Vagina (tissue), 2 donors: ENCODE measurements around the gene ZNF385C.

ENCODE experiments used
- CTCF ChIP-seq, 3 experiments: fragments of 450-650 bp in 2 of 3; fragments of 200-600 bp in 1 of 3; sonication (generic) in 1 of 3; IDR thresholded peaks; one replicate each; pipeline ENCODE4 v1.5.1; 2017 to 2019; ENCODE audit warnings: antibody characterized with exemption in 3 of 3, mild to moderate bottlenecking in 2 of 3, moderate library complexity in 2 of 3
- POLR2A ChIP-seq, 2 donors: fragments of 450-650 bp; IDR thresholded peaks; one replicate each; pipeline ENCODE4 v1.6.1; 2017; ENCODE audit warnings: antibody characterized with exemption in 2 of 2, mild to moderate bottlenecking in 2 of 2, moderate library complexity in 2 of 2
- POLR2AphosphoS5 ChIP-seq, 2 donors: sonication (generic); formaldehyde crosslinking; IDR thresholded peaks; one replicate each; pipeline ENCODE4 v1.9.0; 2017; ENCODE audit warnings: antibody characterized with exemption in 2 of 2, mild to moderate bottlenecking in 2 of 2, low read depth in 1 of 2; ENCODE audit not compliant: insufficient read depth in 1 of 2

GRCh38 chr17:42055496-42055895 is 42.8 kb downstream of the ZNF385C start:
- TF ChIP-seq CTCF (IDR thresholded peaks at IDR 0.05) (no peak), POLR2A (IDR thresholded peaks at IDR 0.05) (no peak), POLR2AphosphoS5 (IDR thresholded peaks at IDR 0.05; ENCODE audit: insufficient read depth in 1 of 2, low read depth in 1 of 2) (no peak)
